SK-N-SH (cell line): ENCODE data around the gene SLC6A3. TPM values are rescaled to one million over a fixed set of nuclear protein-coding genes. Genes with fewer than 3 reads are reported as not detected.

Experiments used
- CTCF ChIA-PET: fragments of 300-600, 350-600 bp; formaldehyde crosslinking; extraction: SDS; loops from one replicate; lab custom pipeline; 2021; lab: Yijun Ruan, JAX
- POLR2A ChIA-PET: fragments of 350-600 bp; sonication (Branson Sonifier 250); formaldehyde crosslinking; extraction: SDS; loops from one replicate; lab custom pipeline; 2020; ENCODE audit warnings: antibody characterized with exemption, inconsistent platforms; lab: Yijun Ruan, JAX
- DNase-seq: peaks from one replicate; pipeline ENCODE4 v3.0.0; 2012
- H2AFZ ChIP-seq: fragments of 200-600 bp; sonication (generic); 2 replicates; pipeline ENCODE4 v1.8.1; 2016; ENCODE audit warnings: antibody characterized with exemption, mild to moderate bottlenecking, low read depth
- H3F3A ChIP-seq: fragments of 200-600 bp; sonication (generic); replicated peaks from 2 replicates; pipeline ENCODE3; 2016; ENCODE audit warnings: antibody characterized with exemption, mild to moderate bottlenecking; ENCODE audit not compliant: insufficient read depth
- H3K27ac ChIP-seq, 2 experiments: fragments of 200-500 bp in 1 of 2; fragments of 200-600 bp in 1 of 2; sonication (Bioruptor generic) in 1 of 2; sonication (generic), shearing (Covaris generic) in 1 of 2; 2 replicates each; pipeline versions ENCODE4 v1.5.1 to v1.6.1; 2014 to 2016; ENCODE audit warnings: low read depth in 2 of 2, inconsistent platforms in 1 of 2, low read length in 1 of 2, mild to moderate bottlenecking in 1 of 2, mixed read lengths in 1 of 2
- H3K27me3 ChIP-seq: fragments of 200-600 bp; sonication (generic), shearing (Covaris generic); 2 replicates; pipeline ENCODE4 v1.6.1; 2016; ENCODE audit warnings: mixed run types; ENCODE audit not compliant: insufficient read depth
- H3K36me3 ChIP-seq, 2 experiments: fragments of 200-500 bp in 1 of 2; fragments of 200-600 bp in 1 of 2; sonication (Bioruptor generic) in 1 of 2; sonication (generic) in 1 of 2; replicated peaks in 1 of 2; 2 replicates each; pipeline versions ENCODE3 to v1.5.1; 2014 to 2016; ENCODE audit warnings: low read length in 1 of 2, mild to moderate bottlenecking in 1 of 2; ENCODE audit not compliant: insufficient read depth in 2 of 2, control insufficient read depth in 1 of 2
- H3K4me1 ChIP-seq, 2 experiments: fragments of 200-500 bp in 1 of 2; fragments of 200-600 bp in 1 of 2; sonication (Bioruptor generic) in 1 of 2; sonication (generic), shearing (Covaris generic) in 1 of 2; 2 replicates each; pipeline versions ENCODE4 v1.5.1 to v1.6.1; 2014 to 2016; ENCODE audit warnings: low read depth in 1 of 2, low read length in 1 of 2, mixed run types in 1 of 2; ENCODE audit not compliant: insufficient read depth in 2 of 2, control insufficient read depth in 1 of 2
- H3K4me2 ChIP-seq: fragments of 200-600 bp; sonication (generic), shearing (Covaris generic); 2 replicates; pipeline ENCODE4 v1.6.1; 2017; ENCODE audit warnings: mixed run types
- H3K4me3 ChIP-seq, 2 experiments: fragments of 200-500 bp in 1 of 2; fragments of 200-600 bp in 1 of 2; sonication (Bioruptor generic) in 1 of 2; sonication (generic), shearing (Covaris generic) in 1 of 2; 2 replicates each; pipeline versions ENCODE4 v1.5.1 to v1.8.1; 2014 to 2016; ENCODE audit warnings: low read depth in 2 of 2, inconsistent platforms in 1 of 2, low read length in 1 of 2, mild to moderate bottlenecking in 1 of 2, mixed read lengths in 1 of 2, moderate library complexity in 1 of 2
- H3K79me2 ChIP-seq: fragments of 200-600 bp; sonication (generic); 2 replicates; pipeline ENCODE4 v1.8.1; 2017; ENCODE audit warnings: mild to moderate bottlenecking; ENCODE audit not compliant: insufficient read depth
- H3K9ac ChIP-seq: fragments of 200-600 bp; sonication (generic); 2 replicates; pipeline ENCODE4 v1.6.1; 2017; ENCODE audit warnings: mixed run types
- H3K9me2 ChIP-seq: fragments of 200-600 bp; sonication (generic); 2 replicates; pipeline ENCODE4 v1.6.1; 2017; ENCODE audit warnings: mixed run types
- H3K9me3 ChIP-seq: fragments of 200-600 bp; sonication (generic); 2 replicates; pipeline ENCODE4 v1.6.1; 2017; ENCODE audit warnings: mixed run types, mild to moderate bottlenecking, moderate library complexity
- H4K20me1 ChIP-seq: fragments of 200-600 bp; sonication (generic); 2 replicates; pipeline ENCODE4 v1.6.1; 2017; ENCODE audit warnings: mild to moderate bottlenecking, mixed run types; ENCODE audit not compliant: insufficient read depth
- CHD2 ChIP-seq: fragments of 150-350 bp; IDR thresholded peaks from 2 replicates; pipeline ENCODE4 v1.6.1; 2018; ENCODE audit warnings: low read length; ENCODE audit not compliant: partially characterized antibody
- ELF1 ChIP-seq: IDR thresholded peaks from 2 replicates; pipeline ENCODE4 v1.4.0; 2012
- EP300 ChIP-seq, 2 experiments: IDR thresholded peaks; 2 replicates each; pipeline versions ENCODE4 v1.4.0 to v1.6.1; 2012; ENCODE audit warnings: borderline replicate concordance in 1 of 2, low read depth in 1 of 2, low read length in 1 of 2
- EZH2phosphoT487 ChIP-seq: fragments of 200-600 bp; sonication (generic); IDR thresholded peaks from 2 replicates; pipeline ENCODE4 v1.6.1; 2017; ENCODE audit warnings: low read depth, mixed run types, mild to moderate bottlenecking, antibody characterized with exemption, moderate library complexity, borderline replicate concordance
- FOXM1 ChIP-seq: IDR thresholded peaks from 2 replicates; pipeline ENCODE4 v1.4.0; 2012; ENCODE audit warnings: low read depth, mild to moderate bottlenecking
- JUND ChIP-seq: IDR thresholded peaks from 2 replicates; pipeline ENCODE4 v1.4.0; 2012
- MEF2A ChIP-seq: IDR thresholded peaks from 2 replicates; pipeline ENCODE4 v1.4.0; 2012; ENCODE audit warnings: low read depth, borderline replicate concordance
- MXI1 ChIP-seq: IDR thresholded peaks from 2 replicates; pipeline ENCODE4 v1.6.1; 2012; ENCODE audit warnings: mild to moderate bottlenecking, low read depth, low read length, improper control_type of control experiment
- NFIC ChIP-seq: IDR thresholded peaks from 2 replicates; pipeline ENCODE4 v1.4.0; 2012; ENCODE audit warnings: borderline replicate concordance
- POLR2AphosphoS5 ChIP-seq: IDR thresholded peaks from 2 replicates; pipeline ENCODE4 v1.6.1; 2012; ENCODE audit warnings: low read depth, low read length
- RAD21 ChIP-seq: IDR thresholded peaks from 2 replicates; pipeline ENCODE4 v1.6.1; 2012; ENCODE audit warnings: mild to moderate bottlenecking, low read length
- RCOR1 ChIP-seq: fragments of 150-350 bp; IDR thresholded peaks from 2 replicates; pipeline ENCODE4 v1.6.1; 2017; ENCODE audit warnings: antibody characterized with exemption, low read length
- RFX5 ChIP-seq: IDR thresholded peaks from 2 replicates; pipeline ENCODE4 v1.6.1; 2012; ENCODE audit warnings: mild to moderate bottlenecking, improper control_type of control experiment, low read length
- RXRA ChIP-seq: IDR thresholded peaks from 2 replicates; pipeline ENCODE4 v1.4.0; 2012; ENCODE audit warnings: low read depth, mild to moderate bottlenecking, borderline replicate concordance
- SMC3 ChIP-seq: IDR thresholded peaks from 2 replicates; pipeline ENCODE4 v1.6.1; 2012; ENCODE audit warnings: low read depth, low read length, improper control_type of control experiment
- TAF1 ChIP-seq: IDR thresholded peaks from 2 replicates; pipeline ENCODE4 v1.6.1; 2012; ENCODE audit warnings: low read depth, mild to moderate bottlenecking, low read length, moderate library complexity, borderline replicate concordance
- YY1 ChIP-seq: IDR thresholded peaks from 2 replicates; pipeline ENCODE4 v1.4.0; 2012; ENCODE audit warnings: low read depth, mild to moderate bottlenecking
- WGBS: methylation state at CpG from one replicate; pipeline ENCODE4 v1.1.6; 2017; ENCODE audit warnings: low lambda C conversion rate; 5-methylcytosine and 5-hydroxymethylcytosine counted together
- polyA plus RNA-seq, 3 experiments: library from polyadenylated mRNA; depleted of rRNA; stranded (reverse); fragments of >200 nt; gene quantifications; 2 replicates each; pipeline ENCODE4 v1.2.3, GENCODE V29; 2012
- TF ChIP-seq, protein P1 (sequence below): IDR thresholded peaks from 2 replicates; pipeline ENCODE4 v1.4.0; 2012; ENCODE audit warnings: low read depth, borderline replicate concordance
- TF ChIP-seq, protein P2 (sequence below): IDR thresholded peaks from 2 replicates; pipeline ENCODE4; 2012
- TF ChIP-seq, protein P3 (sequence below): fragments of 200-600 bp; sonication (generic); IDR thresholded peaks from 2 replicates; pipeline ENCODE4 v1.6.1; 2017; ENCODE audit warnings: antibody characterized with exemption, mild to moderate bottlenecking, moderate library complexity

The SLC6A3 gene
- polyA plus RNA-seq, 1 of the 3 experiments (the other 2 are of a cell fraction) = not detected

DNA sequence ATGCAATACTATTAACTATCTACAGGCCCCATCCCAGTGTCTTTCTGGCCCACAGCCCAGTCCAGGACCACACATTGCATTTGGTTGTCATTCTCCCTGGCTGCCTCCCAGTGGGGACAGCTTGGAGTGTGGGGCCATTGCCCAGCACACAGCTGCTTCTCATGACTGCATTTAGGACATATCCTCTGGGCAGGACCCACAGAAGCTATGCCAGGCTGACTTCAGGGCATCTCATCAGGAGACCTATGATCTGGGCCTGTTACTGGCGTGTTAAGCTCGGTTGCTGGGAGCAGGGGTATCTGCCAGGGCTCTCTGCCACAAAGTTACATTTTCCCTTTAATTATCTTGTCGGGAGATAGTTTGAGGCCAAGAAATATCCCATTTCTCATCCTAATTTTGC is 68.3 kb downstream of the SLC6A3 start:
- no peaks in the 10 kb centered on the region for H3K36me3 ChIP-seq
- H3K9me3 ChIP-seq = no peaks in the 10 kb centered on the region
- no peaks in the 10 kb centered on the region for H3K9me2 ChIP-seq
- H3K4me3 ChIP-seq = no peak overlapping the region
- H3F3A ChIP-seq = no peaks in the 10 kb centered on the region
- no peak for DNase-seq
- H3K9ac ChIP-seq = no peak overlapping the region
- no peak overlapping the region for H3K4me2 ChIP-seq
- no peaks in the 10 kb centered on the region; a peak in 1 of 4 replicates for H3K4me1 ChIP-seq
- TF ChIP-seq YY1 = no peak
- no peak for TF ChIP-seq MXI1
- no peak for TF ChIP-seq RCOR1
- no peak for TF ChIP-seq RAD21
- no peak for TF ChIP-seq MEF2A
- TF ChIP-seq RFX5 = no peak
- no peak for TF ChIP-seq RXRA
- no peak for TF ChIP-seq SMC3
- TF ChIP-seq ELF1 = no peak
- TF ChIP-seq, protein P1, sequence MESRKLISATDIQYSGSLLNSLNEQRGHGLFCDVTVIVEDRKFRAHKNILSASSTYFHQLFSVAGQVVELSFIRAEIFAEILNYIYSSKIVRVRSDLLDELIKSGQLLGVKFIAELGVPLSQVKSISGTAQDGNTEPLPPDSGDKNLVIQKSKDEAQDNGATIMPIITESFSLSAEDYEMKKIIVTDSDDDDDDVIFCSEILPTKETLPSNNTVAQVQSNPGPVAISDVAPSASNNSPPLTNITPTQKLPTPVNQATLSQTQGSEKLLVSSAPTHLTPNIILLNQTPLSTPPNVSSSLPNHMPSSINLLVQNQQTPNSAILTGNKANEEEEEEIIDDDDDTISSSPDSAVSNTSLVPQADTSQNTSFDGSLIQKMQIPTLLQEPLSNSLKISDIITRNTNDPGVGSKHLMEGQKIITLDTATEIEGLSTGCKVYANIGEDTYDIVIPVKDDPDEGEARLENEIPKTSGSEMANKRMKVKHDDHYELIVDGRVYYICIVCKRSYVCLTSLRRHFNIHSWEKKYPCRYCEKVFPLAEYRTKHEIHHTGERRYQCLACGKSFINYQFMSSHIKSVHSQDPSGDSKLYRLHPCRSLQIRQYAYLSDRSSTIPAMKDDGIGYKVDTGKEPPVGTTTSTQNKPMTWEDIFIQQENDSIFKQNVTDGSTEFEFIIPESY = no peak
- no peak for TF ChIP-seq EZH2phosphoT487
- no peak for TF ChIP-seq EP300 (IDR thresholded peaks at IDR 0.05; ENCODE audit: borderline replicate concordance in 1 of 2, low read depth in 1 of 2, low read length in 1 of 2)
- TF ChIP-seq, protein P2, sequence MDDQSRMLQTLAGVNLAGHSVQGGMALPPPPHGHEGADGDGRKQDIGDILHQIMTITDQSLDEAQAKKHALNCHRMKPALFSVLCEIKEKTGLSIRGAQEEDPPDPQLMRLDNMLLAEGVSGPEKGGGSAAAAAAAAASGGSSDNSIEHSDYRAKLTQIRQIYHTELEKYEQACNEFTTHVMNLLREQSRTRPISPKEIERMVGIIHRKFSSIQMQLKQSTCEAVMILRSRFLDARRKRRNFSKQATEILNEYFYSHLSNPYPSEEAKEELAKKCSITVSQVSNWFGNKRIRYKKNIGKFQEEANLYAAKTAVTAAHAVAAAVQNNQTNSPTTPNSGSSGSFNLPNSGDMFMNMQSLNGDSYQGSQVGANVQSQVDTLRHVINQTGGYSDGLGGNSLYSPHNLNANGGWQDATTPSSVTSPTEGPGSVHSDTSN = no peak
- no peak for TF ChIP-seq JUND
- no peak for TF ChIP-seq TAF1
- TF ChIP-seq FOXM1 = no peak
- TF ChIP-seq CHD2 = no peak
- TF ChIP-seq NFIC = no peak
- TF ChIP-seq, protein P3, sequence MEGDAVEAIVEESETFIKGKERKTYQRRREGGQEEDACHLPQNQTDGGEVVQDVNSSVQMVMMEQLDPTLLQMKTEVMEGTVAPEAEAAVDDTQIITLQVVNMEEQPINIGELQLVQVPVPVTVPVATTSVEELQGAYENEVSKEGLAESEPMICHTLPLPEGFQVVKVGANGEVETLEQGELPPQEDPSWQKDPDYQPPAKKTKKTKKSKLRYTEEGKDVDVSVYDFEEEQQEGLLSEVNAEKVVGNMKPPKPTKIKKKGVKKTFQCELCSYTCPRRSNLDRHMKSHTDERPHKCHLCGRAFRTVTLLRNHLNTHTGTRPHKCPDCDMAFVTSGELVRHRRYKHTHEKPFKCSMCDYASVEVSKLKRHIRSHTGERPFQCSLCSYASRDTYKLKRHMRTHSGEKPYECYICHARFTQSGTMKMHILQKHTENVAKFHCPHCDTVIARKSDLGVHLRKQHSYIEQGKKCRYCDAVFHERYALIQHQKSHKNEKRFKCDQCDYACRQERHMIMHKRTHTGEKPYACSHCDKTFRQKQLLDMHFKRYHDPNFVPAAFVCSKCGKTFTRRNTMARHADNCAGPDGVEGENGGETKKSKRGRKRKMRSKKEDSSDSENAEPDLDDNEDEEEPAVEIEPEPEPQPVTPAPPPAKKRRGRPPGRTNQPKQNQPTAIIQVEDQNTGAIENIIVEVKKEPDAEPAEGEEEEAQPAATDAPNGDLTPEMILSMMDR = no peak
- no peak for TF ChIP-seq POLR2AphosphoS5
- CTCF ChIA-PET = no interaction called here
- H3K79me2 ChIP-seq = no peaks in the 10 kb centered on the region
- no peaks in the 10 kb centered on the region for H4K20me1 ChIP-seq
- POLR2A ChIA-PET = no interaction called here
- H3K27me3 ChIP-seq = peaks cover 46% of the 10 kb centered on the region; the same call in 1 of the 2 replicates
- 36% methylated on average over 3 of the region's 3 CpGs for WGBS
- H3K27ac ChIP-seq = no peak overlapping the region
- H2AFZ ChIP-seq = no peak overlapping the region
